Measurements from ENCODE around the gene SLC25A18. TPM values are rescaled to one million over a fixed set of nuclear protein-coding genes. Genes with fewer than 3 reads are reported as not detected.

SLC25A18 gene
- total RNA-seq, 2 experiments from 2014 or later: not detected

GRCh38 chr22:17596226-17596625 lies 32.9 kb downstream of the SLC25A18 start:
- ATAC-seq (ENCODE audit: poor library complexity) (no peak), DNase-seq (no peak)
- ChIA-PET POLR2A (no interaction called here), CTCF (no interaction called here)
- H3K27me3 Mint-ChIP-seq: no peaks in the 10 kb centered on the region
- no peak overlapping the region for H3K4me3 ChIP-seq (ENCODE audit: low read length)
- H3K4me1 Mint-ChIP-seq (ENCODE audit: low read depth): no peaks in the 10 kb centered on the region
- H3K9me3 Mint-ChIP-seq: no peaks in the 10 kb centered on the region
- intact Hi-C loops (cut with DNase I, micrococcal nuclease): no loop called here
- no peak for TF ChIP-seq CTCF (IDR thresholded peaks at IDR 0.05)
- peaks cover 99% of the 10 kb centered on the region for H3K36me3 Mint-ChIP-seq (ENCODE audit: low read depth)
- no peak overlapping the region for H3K27ac Mint-ChIP-seq
- H3K27ac ChIP-seq (ENCODE audit: low read depth in 1 of 2, low read length in 2 of 2): no peak overlapping the region
- H3K9me3 ChIP-seq (ENCODE audit: control insufficient read depth in 1 of 2, insufficient read depth in 1 of 2, low read length in 2 of 2): no peaks in the 10 kb centered on the region
- no peak overlapping the region for H3K4me3 Mint-ChIP-seq
- peaks cover 80% of the 10 kb centered on the region for H3K36me3 ChIP-seq (ENCODE audit: insufficient read depth, low read length)
- H3K4me1 ChIP-seq (ENCODE audit: insufficient read depth, low read length): no peaks in the 10 kb centered on the region
- H3K27me3 ChIP-seq (ENCODE audit: control insufficient read depth in 1 of 2, insufficient read depth in 2 of 2, low read length in 2 of 2): no peaks in the 10 kb centered on the region

- H3K36me3 Mint-ChIP-seq (ENCODE audit: low read depth): peaks cover 93% of the 10 kb centered on the region
- no peaks in the 10 kb centered on the region for H3K4me1 Mint-ChIP-seq (ENCODE audit: low read depth)
- Histone ChIP-seq H3K4me3 (ENCODE audit: low read length) (no peak overlapping the region), H3K36me3 (ENCODE audit: insufficient read depth, low read length) (peaks cover 77% of the 10 kb centered on the region), H3K4me1 (ENCODE audit: insufficient read depth, low read length) (no peaks in the 10 kb centered on the region), H3K9me3 (ENCODE audit: control insufficient read depth in 1 of 2, insufficient read depth in 1 of 2, low read length in 2 of 2) (no peaks in the 10 kb centered on the region), H3K27me3 (ENCODE audit: control insufficient read depth in 1 of 2, insufficient read depth in 2 of 2, low read length in 2 of 2) (no peaks in the 10 kb centered on the region), H3K27ac (ENCODE audit: low read depth in 1 of 2, low read length in 2 of 2) (no peak overlapping the region)
- no peak overlapping the region for H3K27ac Mint-ChIP-seq
- H3K4me3 Mint-ChIP-seq: no peak overlapping the region
- DNase-seq: no peak
- no peaks in the 10 kb centered on the region for H3K9me3 Mint-ChIP-seq
- no peaks in the 10 kb centered on the region for H3K27me3 Mint-ChIP-seq
- intact Hi-C loops (cut with DNase I, micrococcal nuclease): no loop called here
- CTCF ChIA-PET: no interaction called here
- POLR2A ChIA-PET: no interaction called here
- TF ChIP-seq CTCF (IDR thresholded peaks at IDR 0.05): no peak
- no peak for ATAC-seq (ENCODE audit: poor library complexity)
Measured at GRCh38 chr22:17597217-17597616, 33.9 kb downstream of the SLC25A18 start.

GRCh38 chr22:17598318-17598717 lies 35.0 kb downstream of the SLC25A18 start:
- no peaks in the 10 kb centered on the region for H3K27me3 Mint-ChIP-seq

More at GRCh38 chr22:17598318-17598717, 35.0 kb downstream of the SLC25A18 start:
- intact Hi-C loops (cut with DNase I, micrococcal nuclease): no loop called here
- H3K36me3 ChIP-seq (ENCODE audit: insufficient read depth, low read length): peaks cover 69% of the 10 kb centered on the region
- no peaks in the 10 kb centered on the region for H3K9me3 ChIP-seq (ENCODE audit: control insufficient read depth in 1 of 2, insufficient read depth in 1 of 2, low read length in 2 of 2)
- no peak overlapping the region for H3K4me3 ChIP-seq (ENCODE audit: low read length)
- Mint-ChIP-seq H3K27ac (no peak overlapping the region), H3K4me3 (no peak overlapping the region), H3K9me3 (no peaks in the 10 kb centered on the region), H3K4me1 (ENCODE audit: low read depth) (no peaks in the 10 kb centered on the region), H3K36me3 (ENCODE audit: low read depth) (peaks cover 82% of the 10 kb centered on the region)
- no peak for DNase-seq
- no peak for ATAC-seq (ENCODE audit: poor library complexity)
- no peaks in the 10 kb centered on the region for H3K4me1 ChIP-seq (ENCODE audit: insufficient read depth, low read length)
- POLR2A ChIA-PET: no interaction called here
- no peak overlapping the region for H3K27ac ChIP-seq (ENCODE audit: low read depth in 1 of 2, low read length in 2 of 2)
- CTCF ChIA-PET: no interaction called here
- no peak for TF ChIP-seq CTCF (IDR thresholded peaks at IDR 0.05)
- H3K27me3 ChIP-seq (ENCODE audit: control insufficient read depth in 1 of 2, insufficient read depth in 2 of 2, low read length in 2 of 2): no peaks in the 10 kb centered on the region
